Stimulated activated CD8-positive, alpha-beta memory T cell treated with anti-CD3 and anti-CD28 coated beads, Interleukin-2, amount 100 ng/mL, for 1 hour (primary cell): ENCODE results near the gene BMPR1B.
"Not testable (repeated sequence)": the region's sequence is repeated elsewhere in the genome, so short reads cannot be mapped to it uniquely, and the experiment has no call there.

Experiments
- DNase-seq, 2 donors: peaks; one replicate each; pipeline ENCODE4 v3.0.0-alpha.2; 2020; ENCODE audit warnings: low read depth in 2 of 2

Gene BMPR1B

DNA sequence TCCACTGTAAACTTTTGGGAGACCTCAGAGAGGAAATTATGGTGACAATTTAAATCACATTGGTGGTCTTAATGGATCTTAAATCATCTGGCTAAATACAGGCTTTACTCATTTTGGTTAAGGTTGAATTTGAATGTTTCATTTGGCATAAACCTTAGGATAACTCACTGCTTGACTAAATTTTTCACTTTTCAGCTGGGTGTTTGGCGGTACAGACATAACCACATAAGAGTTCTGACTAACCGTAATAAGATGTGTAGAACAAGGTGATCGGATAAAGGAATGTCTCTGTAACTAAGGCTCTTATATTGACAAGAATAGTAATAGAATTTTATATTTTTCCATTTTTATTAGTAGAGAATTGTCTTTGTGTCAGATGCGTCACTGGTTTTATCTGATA is 281.0 kb downstream of the BMPR1B start:
- DNase-seq, result no peak

DNA sequence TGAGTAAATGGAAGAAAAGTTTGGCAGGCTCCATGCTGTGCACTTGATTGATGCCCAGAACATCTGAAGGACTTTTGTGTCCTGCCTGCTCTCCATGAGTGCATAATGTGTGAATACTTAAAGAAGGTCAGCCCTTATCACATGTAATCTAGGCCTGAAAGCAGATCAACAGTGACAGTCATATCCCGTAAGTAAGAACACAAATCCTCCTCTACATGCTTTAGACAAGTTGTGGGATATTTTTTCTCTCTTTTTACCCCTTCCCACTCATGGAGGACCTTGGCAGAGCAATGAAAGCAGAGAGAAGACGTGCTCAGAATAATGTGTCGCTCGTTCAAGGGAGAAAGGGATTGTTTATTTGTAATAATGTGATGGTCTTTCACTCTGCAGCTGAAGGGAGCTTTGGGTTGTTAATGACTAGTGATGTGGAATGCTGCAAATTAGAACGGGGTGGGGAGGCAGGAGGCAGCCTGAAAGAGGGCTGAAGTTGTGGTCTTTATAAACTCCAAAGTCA is 286.6 kb downstream of the BMPR1B start:
- no peak for DNase-seq

DNA sequence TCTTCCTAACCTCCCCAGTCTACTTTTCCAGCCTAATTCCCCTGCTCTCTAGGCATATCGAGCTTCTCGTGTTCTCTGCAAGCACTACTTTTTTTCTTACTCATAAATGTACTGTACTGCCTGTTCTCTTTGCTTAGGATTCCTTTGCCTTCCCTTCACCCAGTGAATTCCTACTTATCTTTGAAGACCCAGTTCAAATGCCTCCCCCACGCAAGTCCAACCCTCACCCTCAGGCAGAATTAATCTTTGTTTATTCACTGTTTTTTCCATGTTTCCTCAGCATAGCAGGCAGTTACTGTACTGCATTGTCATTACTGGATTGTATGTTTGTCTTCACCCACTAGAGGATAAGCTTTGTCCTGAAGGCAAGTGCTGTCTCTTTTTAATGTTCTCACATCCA is 287.7 kb downstream of the BMPR1B start:
- no peak for DNase-seq

DNA sequence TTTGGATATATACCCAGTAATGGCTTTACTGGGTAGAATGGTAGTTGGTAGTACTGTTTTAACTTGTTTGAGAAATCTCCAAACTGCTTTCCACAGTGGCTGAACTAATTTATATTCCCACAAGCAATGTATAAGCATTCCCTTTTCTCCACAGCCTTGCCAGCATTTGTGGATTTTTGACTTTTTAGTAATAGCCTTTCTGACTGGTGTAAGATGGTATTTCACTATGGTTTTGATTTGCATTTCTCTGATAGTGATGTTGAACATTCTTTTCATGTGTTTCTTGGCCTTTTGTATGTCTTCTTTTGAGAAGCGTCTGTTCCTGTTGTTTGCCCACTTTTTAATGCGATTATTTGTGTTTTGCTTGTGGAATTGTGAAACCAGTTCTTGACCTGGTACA is 290.5 kb downstream of the BMPR1B start:
- DNase-seq, result no peak

DNA sequence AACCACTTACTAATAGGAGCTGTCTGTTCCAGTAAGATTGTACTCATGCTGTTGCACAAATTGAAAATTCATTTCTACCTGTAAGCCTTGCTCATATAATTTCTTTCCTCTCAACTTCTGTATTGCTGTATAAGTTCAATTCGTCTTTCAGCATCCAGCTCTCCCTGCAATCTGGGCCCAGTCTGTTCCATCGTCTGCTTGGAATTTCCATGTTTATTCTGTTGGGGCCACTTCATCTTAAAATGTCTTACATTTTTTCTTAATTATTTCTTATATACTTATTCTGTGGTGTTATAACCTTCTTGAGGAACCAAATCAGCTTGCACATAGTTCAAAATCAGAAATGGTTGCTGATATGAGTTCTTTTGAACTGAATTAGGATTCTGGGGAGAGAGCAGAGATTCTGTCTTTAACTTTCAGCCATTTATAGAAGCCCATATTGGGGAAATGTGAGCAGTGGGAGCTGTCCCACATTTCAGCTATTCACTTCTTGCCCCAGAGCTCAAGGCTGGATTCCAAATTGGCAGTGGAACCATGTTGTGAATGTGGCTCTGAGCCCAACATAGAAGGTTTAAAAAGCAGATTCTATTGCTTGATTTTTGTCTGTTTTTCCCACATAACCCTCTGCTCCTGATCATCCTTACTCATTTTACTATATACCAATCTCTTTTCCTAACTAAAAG is 291.9 kb downstream of the BMPR1B start:
- no peak for DNase-seq

DNA sequence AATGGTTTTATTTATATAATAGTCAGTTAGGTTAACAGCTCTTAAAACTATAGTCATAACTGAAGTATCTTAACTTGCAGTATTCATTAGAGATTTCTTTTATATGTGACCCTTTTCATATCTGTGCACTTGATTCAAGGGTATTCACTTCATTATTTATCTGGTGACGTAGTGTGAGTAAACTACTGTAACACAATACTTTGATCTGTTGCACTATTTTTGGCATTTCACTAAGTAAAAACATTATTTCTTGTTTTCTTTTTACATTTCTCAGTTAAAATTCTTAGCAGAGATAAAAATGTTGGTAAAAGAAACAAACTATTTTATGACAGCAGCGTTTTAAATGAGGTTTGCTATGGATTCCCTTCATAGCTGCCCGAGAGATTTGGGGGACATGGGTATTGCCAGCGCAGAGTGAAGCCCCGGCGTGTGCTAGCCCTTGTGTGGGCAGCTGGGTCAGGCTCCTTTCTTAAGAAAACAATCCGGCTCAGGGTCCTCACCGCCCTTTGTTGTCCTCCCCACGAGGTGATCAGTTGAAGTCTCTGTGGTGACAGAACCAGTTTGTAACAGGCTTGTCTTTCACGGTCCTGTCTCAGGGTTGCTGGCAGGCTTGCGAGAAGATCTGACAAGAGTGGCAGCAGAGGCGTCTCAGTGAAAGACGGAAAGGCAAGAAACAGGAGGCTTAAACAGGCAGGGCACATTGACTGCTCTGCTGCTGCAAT is 293.4 kb downstream of the BMPR1B start:
- DNase-seq, result no peak

GRCh38 chr4:95051702-95052020 is 293.9 kb downstream of the BMPR1B start:
- no peak for DNase-seq

DNA sequence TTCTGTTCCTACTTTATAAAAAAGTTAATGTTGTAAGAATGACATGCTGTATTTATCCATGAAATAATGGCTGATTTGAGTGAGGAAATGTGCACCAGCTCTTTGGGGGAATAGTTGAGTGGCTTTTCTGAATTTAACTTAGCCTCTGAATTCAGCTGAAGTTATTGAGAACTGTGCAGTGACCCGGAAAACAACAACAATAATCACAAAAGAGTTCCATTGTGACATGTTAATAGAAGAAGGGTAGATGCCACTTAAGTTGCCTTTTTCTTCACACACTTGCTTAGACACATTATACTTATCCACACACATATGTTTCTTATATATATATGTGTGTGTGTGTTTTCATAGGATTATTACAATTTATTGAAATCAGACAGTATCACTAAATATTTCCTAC is 301.2 kb downstream of the BMPR1B start:
- DNase-seq, result no peak

- no peak for DNase-seq
Observed at GRCh38 chr4:95059663-95060062, 301.9 kb downstream of the BMPR1B start.

GRCh38 chr4:95061220-95061619 is 303.5 kb downstream of the BMPR1B start:
- DNase-seq, result no peak

DNA sequence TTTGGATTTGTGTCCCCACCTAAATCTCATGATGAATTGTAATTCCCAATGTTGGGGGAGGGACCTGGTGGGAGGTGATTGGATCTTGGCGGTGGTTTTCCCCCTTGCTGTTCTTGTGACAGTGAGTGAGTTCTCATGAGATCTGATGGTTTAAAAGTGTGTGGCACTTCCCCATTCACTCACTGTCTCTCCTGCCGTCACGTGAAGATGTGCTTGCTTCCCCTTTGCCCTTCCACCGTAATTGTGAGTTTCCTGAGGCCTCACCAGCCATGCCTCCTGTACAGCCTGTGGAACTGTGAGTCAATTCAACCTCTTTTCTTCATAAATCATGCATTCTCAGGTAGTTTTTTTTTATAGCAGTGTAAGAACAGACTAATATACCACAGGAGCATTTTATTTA is 304.0 kb downstream of the BMPR1B start:
- not testable (repeated sequence) for DNase-seq

DNA sequence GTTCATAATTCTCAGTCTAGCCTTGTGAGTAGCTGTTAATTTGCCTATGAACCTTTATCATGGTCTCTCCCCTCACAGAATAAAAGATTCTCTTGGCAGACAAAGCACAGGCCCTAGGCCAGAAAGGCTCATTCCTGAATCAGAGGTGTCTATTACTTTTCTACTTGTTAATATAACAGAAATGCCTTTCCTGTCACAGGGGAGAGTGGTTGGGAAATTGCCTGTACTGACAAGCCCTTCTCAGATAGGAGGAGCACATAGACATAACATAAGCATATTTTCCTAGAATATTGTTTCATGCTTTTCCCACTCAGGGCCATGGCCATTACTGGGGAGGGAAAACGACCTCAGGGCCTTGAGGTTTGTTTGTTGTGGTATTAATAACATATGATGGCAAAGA is 308.3 kb downstream of the BMPR1B start:
- no peak for DNase-seq

DNA sequence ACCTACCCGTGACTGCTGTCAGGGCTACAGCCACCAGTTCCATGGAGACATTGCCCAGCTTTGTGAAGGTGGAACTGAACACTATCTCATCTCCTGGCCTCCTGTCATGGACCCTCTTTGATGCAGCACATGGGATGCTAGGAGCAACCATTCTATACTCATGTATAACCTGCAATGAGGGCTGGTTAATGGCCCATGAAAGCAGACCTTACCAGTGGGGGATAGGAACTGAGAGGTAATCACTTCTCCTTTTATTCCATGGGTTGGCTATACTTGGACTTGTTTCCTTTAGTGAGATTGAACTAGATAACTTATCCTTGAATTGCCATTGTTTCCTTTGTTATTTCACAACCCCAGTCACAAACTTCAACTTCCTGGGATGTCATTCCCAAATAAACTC is 310.6 kb downstream of the BMPR1B start:
- no peak for DNase-seq

- DNase-seq, result no peak
Observed at GRCh38 chr4:95068818-95069478, 311.2 kb downstream of the BMPR1B start.

DNA sequence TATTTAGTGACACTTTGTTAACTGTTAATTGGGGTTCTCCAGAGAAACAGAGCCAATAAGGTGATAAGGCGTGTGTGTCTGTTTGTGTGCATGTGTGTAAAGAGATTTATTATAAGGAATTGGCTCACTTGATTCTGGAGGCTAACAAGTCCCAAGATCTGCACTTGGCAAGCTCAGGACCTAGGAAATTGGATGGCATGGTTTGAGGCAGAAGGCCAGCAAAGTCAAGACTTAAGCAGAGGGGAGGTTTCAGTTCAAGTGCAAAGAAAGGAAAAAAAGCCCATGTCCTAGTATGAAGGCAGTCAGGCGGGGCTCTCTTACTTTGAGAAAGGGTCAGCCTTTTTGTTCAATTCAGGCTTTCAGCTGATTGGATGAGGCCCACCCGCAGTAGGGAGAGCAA is 314.1 kb downstream of the BMPR1B start:
- DNase-seq, result no peak

- no peak for DNase-seq
Observed at GRCh38 chr4:95073646-95074045, 315.9 kb downstream of the BMPR1B start.

- DNase-seq, result no peak
Observed at GRCh38 chr4:95077864-95078263, 320.1 kb downstream of the BMPR1B start.

- DNase-seq, result no peak
Observed at GRCh38 chr4:95080969-95081368, 323.2 kb downstream of the BMPR1B start.

DNA sequence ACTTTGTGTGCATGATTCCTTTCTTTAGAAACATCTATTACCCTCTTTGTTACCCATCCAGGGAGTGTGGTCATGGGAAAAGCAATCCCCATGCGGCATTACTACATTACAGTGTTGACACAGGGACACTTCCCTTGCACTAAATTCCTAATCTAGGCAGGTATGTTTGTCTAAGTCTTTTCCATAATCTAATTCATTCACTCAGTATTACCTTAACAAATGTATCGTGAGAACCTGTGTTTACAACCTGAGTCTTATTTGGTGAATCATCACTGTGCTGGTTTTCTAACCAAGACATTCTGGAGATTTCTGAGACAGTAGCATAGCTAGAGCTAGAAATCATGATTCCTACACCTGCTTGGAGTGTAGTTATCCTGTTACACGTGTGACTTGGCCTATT is 326.8 kb downstream of the BMPR1B start:
- DNase-seq, result no peak

DNA sequence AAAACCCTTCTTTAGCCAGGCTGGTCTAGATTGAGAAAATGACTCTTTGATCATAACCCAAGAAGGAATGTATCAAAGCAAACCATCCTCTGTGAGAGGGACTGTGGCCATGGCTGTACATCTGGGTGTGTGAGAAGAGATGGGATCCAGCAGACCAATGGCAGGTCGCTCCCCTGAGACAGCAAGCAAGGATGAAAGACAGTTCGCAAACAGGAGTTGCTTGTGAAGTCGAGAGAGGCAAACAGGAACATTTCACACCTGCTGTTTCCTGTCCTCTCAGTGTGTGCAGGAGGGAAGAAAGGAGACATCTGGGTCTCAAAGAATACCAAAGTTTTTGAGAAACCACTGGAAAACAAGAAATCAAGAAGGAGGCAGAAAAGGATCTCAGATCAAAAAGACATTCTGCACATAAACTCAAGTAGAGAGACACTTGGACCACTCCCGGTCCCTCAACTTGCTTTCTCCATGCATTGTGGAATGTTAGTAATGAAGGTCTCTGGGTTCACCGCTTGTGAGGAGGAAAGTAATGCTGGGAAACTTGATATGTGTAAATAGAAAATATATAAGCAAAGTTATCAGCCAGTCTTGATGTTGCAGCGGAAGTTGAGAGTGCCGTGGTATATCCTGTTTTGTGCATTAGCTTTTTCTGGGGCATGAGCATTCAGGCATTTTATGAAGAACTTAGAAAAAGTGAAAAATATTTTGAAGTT is 327.5 kb downstream of the BMPR1B start:
- no peak for DNase-seq

DNA sequence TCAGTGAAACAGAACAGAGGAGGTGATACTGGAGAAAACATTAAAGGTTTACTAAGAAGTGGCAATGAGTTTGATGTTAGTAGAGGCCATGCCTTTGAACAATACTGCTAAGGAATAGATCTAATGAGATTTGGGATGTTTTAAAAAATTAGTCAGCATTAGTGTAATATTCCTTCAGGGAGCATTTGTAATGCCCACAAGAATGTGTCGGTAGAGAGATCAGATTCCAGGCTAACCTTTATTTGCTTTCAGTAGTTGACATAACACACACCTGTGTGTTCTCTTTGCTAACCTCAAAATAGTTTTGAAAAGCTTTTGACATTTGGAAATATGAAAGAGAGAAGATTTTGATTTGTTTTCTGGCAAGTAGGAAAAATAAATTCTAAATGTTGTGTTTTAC is 328.8 kb downstream of the BMPR1B start:
- no peak for DNase-seq

DNA sequence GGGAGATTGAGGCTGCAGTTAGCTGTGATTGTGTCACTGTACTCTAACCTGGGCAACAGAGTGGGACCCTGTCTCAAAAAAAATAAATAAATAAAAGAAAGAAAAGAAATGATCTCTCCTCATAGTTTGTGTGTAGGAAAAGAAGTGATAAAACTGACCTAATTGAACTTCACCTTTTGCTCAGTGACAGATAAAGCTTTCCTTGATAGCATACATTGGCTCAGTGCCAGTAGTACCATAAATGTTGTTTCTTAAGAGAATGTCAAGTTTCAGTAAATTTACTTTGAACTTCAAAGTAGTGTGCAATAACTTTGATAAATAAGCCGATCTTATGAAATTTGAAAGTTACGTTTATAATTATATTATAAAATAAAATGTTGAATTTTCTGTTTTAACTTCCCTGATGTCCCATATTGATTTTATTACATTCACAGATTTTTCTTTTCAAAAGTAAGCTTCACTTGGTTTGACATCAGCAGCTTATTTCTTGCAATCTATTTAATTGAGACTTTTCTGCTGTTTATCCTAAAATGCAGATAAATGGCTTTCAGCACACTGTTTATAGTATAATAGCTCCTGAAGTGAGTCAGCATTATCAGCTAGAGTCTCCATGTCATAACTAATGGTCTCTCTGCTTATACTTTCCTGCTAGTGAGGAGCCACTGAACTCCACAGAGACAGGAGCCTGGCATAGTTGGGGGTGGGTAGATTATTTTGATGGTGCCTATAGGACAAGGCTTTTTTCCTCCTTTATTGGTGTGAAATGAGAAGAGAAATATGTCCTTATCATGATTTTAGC is 330.1 kb downstream of the BMPR1B start:
- no peak for DNase-seq
